D721Med (cell line): ENCODE measurements around the gene UBE4B.

Source experiments
- DNase-seq: peaks from one replicate; pipeline ENCODE4 v3.0.0; 2011; ENCODE audit warnings: low spot score; ENCODE audit not compliant: insufficient read length
- FAIRE-seq: peaks from 2 replicates; lab custom pipeline; 2011; peaks lifted over from hg19 to GRCh38; lab: Jason Lieb, UNC
- TF ChIP-seq, protein P1 (sequence below): IDR thresholded peaks from 2 replicates; pipeline ENCODE4 v1.5.1; 2012; ENCODE audit warnings: mild to moderate bottlenecking, control low read depth; ENCODE audit not compliant: insufficient read depth; ENCODE audit errors: missing control alignments

UBE4B gene

DNA sequence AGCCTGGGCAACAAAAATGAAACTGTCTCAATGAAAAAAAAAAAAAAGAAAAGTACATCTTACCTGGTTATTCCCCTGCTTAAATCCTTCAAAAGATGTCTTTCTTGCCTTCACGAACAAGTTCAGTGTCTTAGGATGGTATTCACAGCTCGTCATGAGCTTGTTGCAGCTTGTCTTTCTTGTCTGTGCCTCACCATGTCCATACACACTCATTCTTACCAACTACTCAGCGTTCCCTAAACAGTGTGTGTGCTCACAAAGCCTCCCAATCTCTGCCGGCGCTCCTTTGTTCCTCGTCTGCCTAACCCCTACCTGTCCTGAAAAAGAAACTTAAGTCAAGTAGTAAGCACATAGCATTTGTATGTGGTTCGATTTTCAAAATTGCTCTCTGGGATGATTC, 31.1 kb downstream of the UBE4B start:
- DNase-seq (no peak), FAIRE-seq (no peak)
- TF ChIP-seq, protein P1, sequence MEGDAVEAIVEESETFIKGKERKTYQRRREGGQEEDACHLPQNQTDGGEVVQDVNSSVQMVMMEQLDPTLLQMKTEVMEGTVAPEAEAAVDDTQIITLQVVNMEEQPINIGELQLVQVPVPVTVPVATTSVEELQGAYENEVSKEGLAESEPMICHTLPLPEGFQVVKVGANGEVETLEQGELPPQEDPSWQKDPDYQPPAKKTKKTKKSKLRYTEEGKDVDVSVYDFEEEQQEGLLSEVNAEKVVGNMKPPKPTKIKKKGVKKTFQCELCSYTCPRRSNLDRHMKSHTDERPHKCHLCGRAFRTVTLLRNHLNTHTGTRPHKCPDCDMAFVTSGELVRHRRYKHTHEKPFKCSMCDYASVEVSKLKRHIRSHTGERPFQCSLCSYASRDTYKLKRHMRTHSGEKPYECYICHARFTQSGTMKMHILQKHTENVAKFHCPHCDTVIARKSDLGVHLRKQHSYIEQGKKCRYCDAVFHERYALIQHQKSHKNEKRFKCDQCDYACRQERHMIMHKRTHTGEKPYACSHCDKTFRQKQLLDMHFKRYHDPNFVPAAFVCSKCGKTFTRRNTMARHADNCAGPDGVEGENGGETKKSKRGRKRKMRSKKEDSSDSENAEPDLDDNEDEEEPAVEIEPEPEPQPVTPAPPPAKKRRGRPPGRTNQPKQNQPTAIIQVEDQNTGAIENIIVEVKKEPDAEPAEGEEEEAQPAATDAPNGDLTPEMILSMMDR = no peak

DNA sequence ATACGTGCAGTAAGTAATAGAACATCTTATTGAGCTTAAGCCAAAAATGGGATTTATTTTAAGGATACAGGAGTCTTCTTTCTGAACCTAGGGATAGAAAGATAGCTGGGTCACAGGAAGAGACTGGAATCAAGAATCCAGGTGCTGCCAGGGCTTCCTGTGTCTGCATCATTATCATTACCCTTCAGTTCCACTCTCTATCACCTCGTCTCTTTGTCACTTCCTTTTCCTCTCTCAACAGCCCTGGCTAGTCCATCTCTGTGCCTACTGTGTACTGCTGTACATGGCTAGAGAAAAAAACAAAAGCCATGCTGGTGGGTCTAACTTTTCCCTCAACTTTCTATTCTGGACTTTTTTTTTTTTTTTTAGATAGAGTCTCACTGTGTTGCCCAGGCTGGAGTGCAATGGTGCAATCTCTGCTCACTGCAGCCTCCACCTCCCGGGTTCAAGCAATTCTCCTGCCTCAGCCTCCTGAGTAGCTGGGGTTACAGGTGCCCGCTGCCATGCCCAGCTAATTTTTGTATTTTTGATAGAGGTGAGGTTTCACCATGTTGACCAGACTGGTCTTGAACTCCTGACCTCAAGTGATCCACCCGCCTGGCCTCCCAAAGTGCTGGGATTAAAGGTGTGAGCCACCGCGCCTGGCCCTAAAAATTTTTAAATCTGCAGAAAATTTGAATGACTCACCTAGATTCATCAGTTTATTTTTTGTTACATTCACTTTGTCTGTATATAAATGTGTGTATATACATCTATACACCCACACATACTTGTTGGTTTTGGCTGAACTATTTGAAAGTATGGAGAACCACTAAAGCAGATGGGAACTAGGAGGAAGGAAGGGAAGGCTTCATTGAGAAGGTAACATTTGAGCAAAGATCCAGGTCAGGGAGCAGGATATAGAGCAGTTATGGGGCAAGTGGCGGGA, 31.9 kb downstream of the UBE4B start:
- DNase-seq = no peak
- TF ChIP-seq, protein P1 = no peak

DNA sequence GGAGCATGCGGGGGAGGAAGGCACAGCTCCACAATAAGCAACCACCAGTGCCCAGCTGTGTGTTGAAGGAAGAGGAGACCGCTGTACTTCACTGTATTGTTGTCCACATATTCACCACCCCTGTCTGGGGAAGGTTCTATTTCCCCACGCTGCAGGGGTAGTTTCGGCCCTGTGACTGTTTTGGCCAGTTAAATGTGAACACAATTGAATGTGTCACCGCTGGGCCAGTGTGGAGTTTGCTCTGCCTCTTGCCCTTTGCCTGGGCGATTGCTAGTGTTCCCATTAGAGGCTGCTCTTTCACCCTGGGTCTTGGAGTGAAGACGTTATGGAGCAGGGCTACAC, 32.6 kb downstream of the UBE4B start:
- FAIRE-seq (no peak), DNase-seq (no peak)
- TF ChIP-seq, protein P1 = no peak

More for the DNA sequence above, 31.9 kb downstream of the UBE4B start:
- no peak for FAIRE-seq

DNA sequence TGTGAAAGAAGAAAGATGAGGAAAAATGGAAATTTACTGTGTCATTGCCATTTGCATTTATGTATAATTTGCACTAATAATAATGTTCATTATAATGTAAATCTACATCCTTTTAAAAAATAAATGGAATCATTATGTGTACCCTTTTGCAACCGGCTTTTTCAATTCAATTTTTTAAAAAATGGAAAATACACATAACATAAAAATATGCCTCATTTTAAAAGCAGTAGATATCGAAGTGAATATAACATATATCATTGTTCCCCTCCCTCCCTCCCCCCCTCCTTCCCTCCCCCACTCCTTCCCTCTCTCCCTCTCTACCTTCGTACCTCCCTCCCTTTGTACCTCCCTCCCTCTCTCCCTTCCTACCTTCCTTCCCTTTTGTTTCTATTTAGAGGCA, 33.0 kb downstream of the UBE4B start:
- FAIRE-seq (no peak), DNase-seq (no peak)
- TF ChIP-seq, protein P1 = no peak

DNA sequence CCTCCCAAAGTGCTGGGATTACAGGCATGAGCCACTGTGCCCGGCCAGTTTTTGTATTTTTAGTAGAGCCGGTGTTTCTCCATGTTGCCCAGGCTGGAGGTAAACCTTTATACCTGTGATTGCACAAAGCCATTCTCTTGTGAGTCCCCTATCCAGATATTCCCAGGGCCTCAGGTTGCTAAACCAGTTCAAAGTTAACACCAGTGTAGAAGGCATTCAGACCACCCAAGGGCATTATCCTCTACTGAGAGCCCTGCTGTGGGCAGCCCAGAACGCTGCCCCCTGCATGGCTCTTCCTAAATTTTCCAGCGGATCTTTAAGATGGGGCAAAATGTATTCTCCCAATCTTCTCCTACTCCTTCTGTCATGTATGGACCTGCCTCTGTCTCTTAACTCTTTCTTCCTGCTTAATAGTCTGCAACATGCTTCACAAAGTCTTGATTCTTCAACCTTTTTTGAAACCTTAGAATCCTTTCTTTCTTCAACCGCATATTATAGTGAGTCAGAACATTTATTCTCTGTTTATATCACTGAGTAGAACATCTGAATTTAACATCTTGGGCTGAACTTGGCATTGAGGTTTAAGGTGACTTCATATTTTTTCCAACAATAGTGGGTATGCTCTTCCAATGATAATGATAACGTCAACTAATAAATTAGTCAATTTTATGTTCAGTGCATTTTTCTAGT, 36.0 kb downstream of the UBE4B start:
- TF ChIP-seq, protein P1 = no peak
- FAIRE-seq (no peak), DNase-seq (no peak)

DNA sequence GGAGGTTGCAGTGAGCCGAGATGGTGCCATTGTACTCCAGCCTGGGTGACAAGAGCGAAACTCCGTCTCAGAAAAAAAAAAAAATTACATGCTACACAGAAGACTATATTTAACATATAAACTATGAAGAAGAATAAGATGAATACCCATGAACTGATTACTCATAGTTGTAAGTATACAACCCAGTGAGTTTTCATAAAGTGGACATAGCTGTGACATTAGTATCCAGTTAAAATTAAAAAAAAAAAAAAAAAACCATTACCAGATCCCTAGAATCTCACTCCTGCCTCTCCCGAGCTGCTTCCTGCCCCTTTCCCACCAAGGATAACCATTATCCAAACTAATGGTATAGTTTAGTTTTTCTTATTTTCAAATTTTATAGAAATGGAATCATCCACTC, 37.4 kb downstream of the UBE4B start:
- TF ChIP-seq, protein P1 = no peak
- FAIRE-seq = no peak
- DNase-seq = no peak
